Lower leg skin (tissue), 3 donors: ENCODE results near the gene CD83.

Source experiments
- POLR2A ChIP-seq, 2 donors: fragments of 450-650 bp; IDR thresholded peaks; one replicate each; pipeline ENCODE4 v1.6.1; 2016 to 2017; ENCODE audit warnings: antibody characterized with exemption in 2 of 2, mild to moderate bottlenecking in 1 of 2, moderate library complexity in 1 of 2
- TF ChIP-seq, protein P1 (sequence below), 3 donors: fragments of 450-650 bp; IDR thresholded peaks; one replicate each; pipeline ENCODE4 v1.5.1; 2016; ENCODE audit warnings: antibody characterized with exemption in 3 of 3, mild to moderate bottlenecking in 3 of 3, moderate library complexity in 2 of 3

DNA sequence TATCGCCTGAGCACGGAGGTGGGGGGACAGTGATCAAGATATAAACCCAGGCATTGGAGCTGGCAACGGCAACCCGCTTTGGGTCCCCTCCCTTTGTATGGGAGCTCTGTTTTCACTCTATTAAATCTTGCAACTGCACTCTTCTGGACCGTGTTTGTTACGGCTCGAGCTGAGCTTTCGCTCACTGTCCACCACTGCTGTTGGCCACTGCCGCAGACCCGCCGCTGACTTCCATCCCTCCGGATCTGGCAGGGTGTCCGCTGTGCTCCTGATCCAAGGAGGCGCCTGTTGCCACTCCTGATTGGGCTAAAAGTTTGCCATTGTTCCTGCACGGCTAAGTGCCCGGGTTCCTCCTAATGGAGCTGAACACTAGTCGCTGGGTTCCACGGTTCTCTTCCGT is 48.9 kb upstream of the CD83 start:
- TF ChIP-seq POLR2A (IDR thresholded peaks at IDR 0.05) = no peak
- TF ChIP-seq, protein P1, sequence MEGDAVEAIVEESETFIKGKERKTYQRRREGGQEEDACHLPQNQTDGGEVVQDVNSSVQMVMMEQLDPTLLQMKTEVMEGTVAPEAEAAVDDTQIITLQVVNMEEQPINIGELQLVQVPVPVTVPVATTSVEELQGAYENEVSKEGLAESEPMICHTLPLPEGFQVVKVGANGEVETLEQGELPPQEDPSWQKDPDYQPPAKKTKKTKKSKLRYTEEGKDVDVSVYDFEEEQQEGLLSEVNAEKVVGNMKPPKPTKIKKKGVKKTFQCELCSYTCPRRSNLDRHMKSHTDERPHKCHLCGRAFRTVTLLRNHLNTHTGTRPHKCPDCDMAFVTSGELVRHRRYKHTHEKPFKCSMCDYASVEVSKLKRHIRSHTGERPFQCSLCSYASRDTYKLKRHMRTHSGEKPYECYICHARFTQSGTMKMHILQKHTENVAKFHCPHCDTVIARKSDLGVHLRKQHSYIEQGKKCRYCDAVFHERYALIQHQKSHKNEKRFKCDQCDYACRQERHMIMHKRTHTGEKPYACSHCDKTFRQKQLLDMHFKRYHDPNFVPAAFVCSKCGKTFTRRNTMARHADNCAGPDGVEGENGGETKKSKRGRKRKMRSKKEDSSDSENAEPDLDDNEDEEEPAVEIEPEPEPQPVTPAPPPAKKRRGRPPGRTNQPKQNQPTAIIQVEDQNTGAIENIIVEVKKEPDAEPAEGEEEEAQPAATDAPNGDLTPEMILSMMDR (IDR thresholded peaks at IDR 0.05) = no peak
